ENCODE measurements around the gene KLHL35. TPM values are rescaled to one million over a fixed set of nuclear protein-coding genes. Genes with fewer than 3 reads are reported as not detected.

KLHL35 gene
- total and polyA plus RNA-seq, 4 donors, result 0.07 to 0.42 (median 0.15) TPM; not detected in 1

- TF ChIP-seq TAF1 (conservative IDR thresholded peaks at IDR 0.05) (no peak), GABPA (IDR thresholded peaks at IDR 0.05 in 1 of 2, conservative IDR thresholded peaks at IDR 0.05 in 1 of 2) (no peak), FOXA2 (IDR thresholded peaks at IDR 0.05) (no peak), SP1 (IDR thresholded peaks at IDR 0.05) (no peak), RXRA (IDR thresholded peaks at IDR 0.05) (no peak), EGR1 (IDR thresholded peaks at IDR 0.05; ENCODE audit: low read depth in 2 of 2) (no peak), MAX (IDR thresholded peaks at IDR 0.05) (no peak), ZBTB33 (IDR thresholded peaks at IDR 0.05) (no peak)
- no peaks in the 10 kb centered on the region for H3K27me3 ChIP-seq (ENCODE audit: control insufficient read depth in 4 of 4, insufficient read depth in 4 of 4, low read length in 3 of 4)
- H3K9ac ChIP-seq (ENCODE audit: low read depth in 1 of 2, low read length in 2 of 2), result no peak overlapping the region
- H3K4me1 ChIP-seq (ENCODE audit: control insufficient read depth in 4 of 4, insufficient read depth in 4 of 4, low read length in 3 of 4), result no peaks in the 10 kb centered on the region
- H3K27ac ChIP-seq (ENCODE audit: low read depth in 1 of 2, low read length in 2 of 2), result no peak overlapping the region
- H3K9me3 ChIP-seq (ENCODE audit: control insufficient read depth in 4 of 4, low read length in 3 of 4), result no peaks in the 10 kb centered on the region
- no peaks in the 10 kb centered on the region for H3K36me3 ChIP-seq (ENCODE audit: control insufficient read depth in 4 of 4, insufficient read depth in 3 of 4, low read depth in 1 of 4, low read length in 3 of 4)
- 82% methylated on average over 14 of the region's 14 CpGs for WGBS
- DNase-seq (ENCODE audit: low spot score), result no peak
- H3K4me3 ChIP-seq (ENCODE audit: low read depth in 1 of 3, low read length in 3 of 3), result no peak overlapping the region
These were observed 23.7 kb upstream of the KLHL35 start for GRCh38 chr11:75456596-75457183.

- H3K9me3 ChIP-seq (ENCODE audit: control insufficient read depth in 4 of 4, low read length in 3 of 4), result no peaks in the 10 kb centered on the region
- WGBS, result 69% methylated on average over 5 of the region's 5 CpGs
- H3K36me3 ChIP-seq (ENCODE audit: control insufficient read depth in 4 of 4, insufficient read depth in 3 of 4, low read depth in 1 of 4, low read length in 3 of 4), result no peaks in the 10 kb centered on the region
- no peak for TF ChIP-seq RAD21 (IDR thresholded peaks at IDR 0.05)
- no peak for TF ChIP-seq FOXA2 (IDR thresholded peaks at IDR 0.05)
- no peak for TF ChIP-seq ATF3 (IDR thresholded peaks at IDR 0.05)
- TF ChIP-seq JUND (IDR thresholded peaks at IDR 0.05), result no peak
- TF ChIP-seq GABPA (IDR thresholded peaks at IDR 0.05 in 1 of 2, conservative IDR thresholded peaks at IDR 0.05 in 1 of 2), result no peak
- no peak for TF ChIP-seq HNF4A (conservative IDR thresholded peaks at IDR 0.05)
- TF ChIP-seq HNF4G (IDR thresholded peaks at IDR 0.05), result no peak
- no peak for TF ChIP-seq EGR1 (IDR thresholded peaks at IDR 0.05; ENCODE audit: low read depth in 2 of 2)
- TF ChIP-seq YY1 (IDR thresholded peaks at IDR 0.05), result no peak
- no peak for TF ChIP-seq SP1 (IDR thresholded peaks at IDR 0.05)
- TF ChIP-seq ZBTB33 (IDR thresholded peaks at IDR 0.05), result no peak
- TF ChIP-seq RXRA (IDR thresholded peaks at IDR 0.05), result no peak
- no peak for TF ChIP-seq NR2F2 (IDR thresholded peaks at IDR 0.05)
- H3K27ac ChIP-seq (ENCODE audit: low read depth in 1 of 2, low read length in 2 of 2), result no peak overlapping the region
- DNase-seq (ENCODE audit: low spot score), result no peak
- H3K9ac ChIP-seq (ENCODE audit: low read depth in 1 of 2, low read length in 2 of 2), result no peak overlapping the region
- H3K27me3 ChIP-seq (ENCODE audit: control insufficient read depth in 4 of 4, insufficient read depth in 4 of 4, low read length in 3 of 4), result no peaks in the 10 kb centered on the region
- H3K4me3 ChIP-seq (ENCODE audit: low read depth in 1 of 3, low read length in 3 of 3), result no peak overlapping the region
- no peaks in the 10 kb centered on the region for H3K4me1 ChIP-seq (ENCODE audit: control insufficient read depth in 4 of 4, insufficient read depth in 4 of 4, low read length in 3 of 4)
These were observed 22.0 kb upstream of the KLHL35 start for GRCh38 chr11:75454987-75455386.

Data from liver (tissue), 9 donors.